Cortex of kidney (tissue), 1 donor: ENCODE measurements around the gene TTYH3.
"Not testable (repeated sequence)": the region's sequence is repeated elsewhere in the genome, so short reads cannot be mapped to it uniquely, and the experiment has no call there.

Experiments used
- DNase-seq: peaks from one replicate; lab custom pipeline; 2025; lab: John Stamatoyannopoulos, UW

The TTYH3 gene

DNA sequence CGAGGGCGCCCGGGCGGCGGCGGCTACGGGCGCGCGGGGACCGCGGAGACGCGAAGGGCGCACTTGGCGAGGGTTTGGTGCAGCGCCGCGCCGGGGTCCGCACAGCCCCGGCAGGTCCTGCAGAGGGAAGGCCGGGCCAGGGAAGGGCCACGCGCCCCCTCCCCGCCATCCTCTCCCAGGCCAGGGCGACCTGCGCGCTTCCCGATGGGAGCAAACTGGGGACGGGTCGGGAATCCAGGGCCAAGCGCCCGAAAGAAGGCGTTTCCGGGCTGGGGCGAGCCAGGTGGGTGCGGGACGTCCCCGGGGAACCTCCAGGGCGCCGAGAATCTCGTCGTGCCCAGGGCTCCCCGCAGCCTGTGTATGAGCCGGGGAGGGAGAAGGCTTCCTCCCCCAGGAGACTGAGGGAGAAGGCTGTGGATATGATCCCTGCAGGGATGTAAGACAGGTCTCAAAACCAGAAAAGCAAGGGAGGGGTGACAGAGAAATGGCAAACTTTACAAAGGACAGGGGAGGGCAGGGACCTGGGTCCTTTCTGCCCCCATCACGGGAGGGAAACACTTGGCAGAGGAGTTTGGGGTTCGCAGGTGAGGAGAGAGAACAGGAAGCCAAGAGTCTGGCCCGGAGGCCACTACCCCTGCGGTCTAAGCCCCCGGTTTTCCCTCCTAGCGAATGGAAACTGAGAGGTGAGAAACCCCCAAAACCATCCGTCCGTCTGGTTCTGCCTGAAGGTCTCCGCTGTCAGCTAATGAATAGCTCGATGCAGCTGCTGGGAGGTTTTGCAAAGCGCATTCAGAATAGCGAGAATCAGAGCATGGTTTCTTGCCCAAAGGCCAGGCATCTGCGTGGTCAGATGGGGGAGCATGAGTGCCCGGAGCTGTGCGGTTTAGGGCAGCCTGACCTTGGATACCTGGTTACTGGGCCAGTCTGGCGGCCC lies 56.9 kb downstream of the TTYH3 start:
- DNase-seq: no peak

DNA sequence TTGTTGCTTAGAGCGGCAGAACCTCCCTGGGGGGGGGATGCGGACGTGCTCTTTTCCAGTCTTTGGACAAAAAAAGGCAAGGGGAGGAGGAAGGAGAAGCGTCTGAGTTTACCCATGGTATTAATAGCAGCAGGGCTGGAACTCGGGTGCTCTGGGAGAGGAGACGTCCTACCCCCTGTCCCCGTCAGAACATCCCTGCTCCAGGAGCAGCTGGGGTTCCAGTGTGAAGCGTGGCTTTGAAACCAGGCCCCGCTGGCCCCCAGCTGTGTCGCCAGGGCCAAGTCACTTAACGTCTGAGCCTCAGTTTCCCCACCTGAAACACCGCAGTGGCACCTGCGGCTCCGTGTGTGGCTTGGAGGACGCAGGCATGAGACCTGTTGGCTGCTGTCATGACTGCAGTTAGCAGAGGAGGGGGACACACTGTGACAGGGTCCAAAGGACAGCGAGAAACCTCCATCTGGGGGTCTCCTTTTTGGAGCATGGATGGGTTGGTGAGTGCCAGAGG lies 57.6 kb downstream of the TTYH3 start:
- no peak for DNase-seq

DNA sequence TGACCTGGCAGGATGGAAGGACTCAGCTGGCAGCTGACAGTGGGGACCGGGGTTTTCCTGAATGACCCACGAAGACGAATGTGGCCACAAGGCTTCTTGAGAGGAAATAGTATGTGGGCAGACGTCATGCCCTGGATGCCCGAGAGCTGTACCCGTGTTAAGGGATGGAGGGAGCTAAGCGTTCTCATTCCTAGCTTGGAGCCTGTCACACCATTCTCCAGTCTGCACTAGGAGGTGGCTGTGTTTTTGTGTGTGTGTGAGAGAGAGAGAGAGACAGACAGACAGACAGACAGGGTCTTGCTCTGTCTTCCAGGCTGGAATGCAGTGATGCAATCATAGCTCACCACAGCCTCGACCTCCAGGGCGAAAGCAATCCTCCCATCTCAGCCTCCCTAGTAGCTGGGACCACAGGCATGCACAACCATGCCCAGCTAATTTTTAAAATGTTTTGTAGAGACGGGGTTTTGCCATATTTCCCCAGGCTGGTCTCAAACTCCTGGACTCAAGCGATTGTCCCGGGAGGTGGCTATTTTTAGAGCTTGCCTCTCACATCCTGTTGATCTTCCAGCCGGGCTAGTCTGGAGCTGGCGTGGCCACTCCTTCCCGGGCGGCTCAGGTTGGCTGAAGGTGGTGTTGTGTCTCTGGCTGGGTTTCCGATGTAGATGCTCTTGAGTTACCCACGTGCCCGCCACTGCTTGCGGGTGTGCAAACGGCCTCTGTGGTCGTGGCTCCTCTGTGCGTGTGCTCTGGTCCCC lies 58.3 kb downstream of the TTYH3 start:
- no peak for DNase-seq

DNA sequence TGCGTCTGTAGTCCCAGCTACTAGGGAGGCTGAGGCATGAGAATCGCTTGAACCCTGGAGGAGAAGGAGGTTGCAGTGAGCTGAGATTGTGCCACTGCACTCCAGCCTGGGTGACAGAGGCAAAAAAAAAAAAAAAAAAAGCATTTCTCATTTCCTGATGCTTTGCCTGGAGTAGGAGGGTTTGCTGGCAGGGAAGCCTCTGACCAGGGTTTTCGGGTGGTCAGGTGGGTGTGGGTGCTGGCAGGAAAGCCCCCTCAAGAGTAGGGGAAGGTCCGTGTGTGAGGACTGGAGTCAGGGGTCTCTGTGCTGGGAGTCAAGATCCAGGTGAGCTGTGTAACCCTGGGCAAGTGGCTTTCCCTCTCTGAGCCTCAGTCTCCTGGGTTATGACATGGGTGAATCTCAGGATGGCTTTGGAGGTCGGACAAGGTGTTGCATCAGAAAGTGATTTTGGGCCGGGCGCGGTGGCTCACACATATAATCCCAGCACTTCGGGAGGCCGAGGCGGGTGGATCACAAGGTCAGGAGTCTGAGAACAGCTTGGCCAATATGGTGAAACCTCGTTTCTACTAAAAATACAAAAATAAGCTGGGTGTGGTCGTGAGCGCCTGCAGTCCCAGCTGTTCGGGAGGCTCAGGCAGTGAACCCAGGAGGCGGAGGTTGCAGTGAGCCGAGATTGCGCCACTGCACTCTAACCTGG lies 59.4 kb downstream of the TTYH3 start:
- DNase-seq: no peak

DNA sequence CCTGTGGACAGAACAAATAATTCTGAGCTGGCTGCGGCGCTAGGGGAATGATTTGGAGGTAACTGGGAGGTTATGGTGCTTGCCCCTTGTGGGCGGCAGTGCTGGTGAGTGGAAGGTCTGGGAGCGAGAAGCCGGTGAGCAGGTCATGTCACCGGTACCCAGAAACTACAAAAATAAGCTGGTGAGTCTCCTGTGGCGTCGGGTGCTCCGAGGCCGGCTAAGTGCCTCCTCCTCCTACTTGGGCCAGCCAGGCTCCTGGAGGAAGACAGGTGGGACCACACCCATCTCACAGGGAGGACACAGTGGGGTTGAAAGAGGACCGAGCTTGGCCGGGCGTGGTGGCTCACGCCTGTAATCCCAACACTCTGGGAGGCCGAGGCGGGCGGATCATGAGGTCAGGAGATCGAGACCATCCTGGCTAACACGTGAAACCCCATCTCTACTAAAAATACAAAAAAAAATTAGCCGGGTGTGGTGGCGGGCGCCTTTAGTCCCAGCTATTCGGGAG lies 60.2 kb downstream of the TTYH3 start:
- not testable (repeated sequence) for DNase-seq

DNA sequence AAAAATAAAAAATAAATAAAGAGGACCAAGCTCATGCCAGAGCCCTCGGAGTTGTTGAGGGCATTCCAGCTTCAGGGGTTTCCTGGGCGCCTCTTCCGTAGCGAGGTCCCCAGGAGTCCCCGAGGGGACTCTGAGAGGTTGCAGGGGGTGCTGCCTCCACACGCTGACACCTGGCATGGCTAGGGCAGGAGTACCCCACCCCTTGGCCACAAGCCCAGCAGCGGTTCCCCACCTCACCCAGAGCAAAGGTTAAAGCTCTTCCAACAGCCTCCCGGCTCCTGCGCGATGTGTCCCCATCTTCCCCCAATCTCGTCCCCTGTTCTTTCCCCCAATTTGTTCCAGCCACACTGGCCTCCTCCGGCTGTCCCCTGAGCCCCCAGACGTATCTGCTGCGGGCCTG lies 60.8 kb downstream of the TTYH3 start:
- DNase-seq: no peak

DNA sequence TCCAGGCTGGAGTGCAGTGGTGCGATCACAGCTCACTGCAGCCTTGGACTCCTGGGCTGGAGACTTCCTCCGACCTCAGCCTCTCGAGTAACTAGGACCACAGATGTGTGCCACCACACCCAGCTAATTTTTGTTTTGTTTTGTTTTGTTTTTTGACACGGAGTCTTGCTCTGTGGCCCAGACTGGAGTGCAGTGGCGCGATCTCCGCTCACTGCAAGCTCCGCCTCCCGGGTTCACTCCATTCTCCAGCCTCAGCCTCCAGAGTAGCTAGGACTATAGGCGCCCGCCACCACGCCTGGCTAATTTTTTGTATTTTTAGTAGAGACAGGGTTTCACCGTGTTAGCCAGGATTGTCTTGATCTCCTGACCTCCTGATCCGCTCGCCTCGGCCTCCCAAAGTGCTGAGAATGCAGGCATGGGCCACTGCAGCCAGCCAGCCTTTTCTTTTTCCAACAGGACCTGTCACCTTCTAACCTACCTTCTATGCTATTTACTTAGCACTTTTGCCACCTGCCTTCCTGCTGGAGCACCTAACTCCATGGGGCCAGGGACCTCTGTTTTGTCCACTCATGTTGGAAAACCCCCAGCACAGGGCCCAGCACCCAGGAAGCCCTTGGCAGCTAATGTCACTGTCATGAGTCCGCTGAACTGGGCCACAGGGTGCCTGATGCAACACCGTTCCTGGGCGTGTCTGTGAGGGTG lies 61.8 kb downstream of the TTYH3 start:
- DNase-seq: not testable (repeated sequence)

DNA sequence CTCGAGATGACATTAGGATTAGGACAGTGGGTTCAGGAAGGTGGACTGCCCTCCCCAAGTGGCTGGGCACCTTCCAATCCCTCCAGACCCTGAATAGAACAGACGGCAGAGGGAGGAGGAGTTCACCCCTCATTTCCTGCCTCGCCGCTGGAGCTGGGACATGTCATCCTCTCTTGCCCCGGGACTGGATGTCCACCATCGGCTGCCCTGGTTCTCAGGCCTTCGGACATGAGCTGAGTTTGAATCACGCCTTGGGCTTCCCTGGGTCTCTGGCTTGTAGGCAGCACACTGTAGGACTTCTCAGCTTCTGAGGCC lies 62.3 kb downstream of the TTYH3 start:
- DNase-seq: not testable (repeated sequence)

DNA sequence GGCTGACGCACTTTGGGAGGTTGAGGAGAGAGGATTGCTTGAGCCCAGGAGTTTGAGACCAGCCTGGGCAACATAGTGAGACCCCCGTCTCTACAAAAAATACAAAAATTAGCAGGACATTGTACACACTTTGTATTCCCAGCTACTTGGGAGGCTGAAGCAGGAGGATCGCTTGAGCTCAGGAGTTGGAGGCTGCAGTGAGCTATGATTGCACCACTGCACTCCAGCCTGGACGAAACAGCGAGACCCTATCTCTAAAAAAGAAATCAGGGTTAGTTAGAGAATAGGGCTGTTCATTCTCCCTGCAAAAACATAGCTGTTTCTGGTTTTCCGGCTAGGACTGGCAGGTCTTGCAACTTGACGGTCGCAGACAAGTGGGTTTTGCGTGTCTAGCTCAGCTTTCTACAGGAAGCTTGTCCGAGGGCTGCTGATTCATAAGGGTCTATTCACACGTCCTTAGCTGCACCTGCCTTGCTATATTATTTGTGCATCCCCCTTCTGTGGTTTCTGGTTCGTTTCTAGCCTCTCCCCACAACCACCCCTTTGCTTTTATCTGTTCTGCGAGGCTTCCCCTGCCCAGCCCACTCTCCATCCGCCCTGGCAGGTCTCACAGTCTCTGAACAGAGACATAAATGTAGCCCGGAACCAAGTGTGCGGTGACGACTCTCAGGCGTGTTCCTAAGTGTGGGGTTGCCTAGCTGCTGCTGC lies 66.9 kb downstream of the TTYH3 start:
- DNase-seq: no peak

DNA sequence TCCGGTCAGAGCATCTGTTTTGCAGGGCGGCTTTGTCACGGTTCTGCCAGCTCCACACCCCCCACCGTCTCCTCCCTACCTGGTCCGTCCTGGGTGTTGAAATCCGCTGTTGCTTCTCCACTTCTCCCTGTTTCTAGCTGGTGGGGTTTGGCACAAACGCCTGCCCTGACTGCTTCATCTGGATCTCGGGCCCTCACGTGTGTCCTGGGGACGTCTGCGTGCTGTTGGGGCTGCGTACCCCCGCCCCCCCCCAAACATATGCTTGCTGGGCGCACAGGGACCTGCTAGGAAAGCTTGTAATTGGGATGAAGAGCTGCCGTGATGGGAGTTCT lies 67.5 kb downstream of the TTYH3 start:
- no peak for DNase-seq

DNA sequence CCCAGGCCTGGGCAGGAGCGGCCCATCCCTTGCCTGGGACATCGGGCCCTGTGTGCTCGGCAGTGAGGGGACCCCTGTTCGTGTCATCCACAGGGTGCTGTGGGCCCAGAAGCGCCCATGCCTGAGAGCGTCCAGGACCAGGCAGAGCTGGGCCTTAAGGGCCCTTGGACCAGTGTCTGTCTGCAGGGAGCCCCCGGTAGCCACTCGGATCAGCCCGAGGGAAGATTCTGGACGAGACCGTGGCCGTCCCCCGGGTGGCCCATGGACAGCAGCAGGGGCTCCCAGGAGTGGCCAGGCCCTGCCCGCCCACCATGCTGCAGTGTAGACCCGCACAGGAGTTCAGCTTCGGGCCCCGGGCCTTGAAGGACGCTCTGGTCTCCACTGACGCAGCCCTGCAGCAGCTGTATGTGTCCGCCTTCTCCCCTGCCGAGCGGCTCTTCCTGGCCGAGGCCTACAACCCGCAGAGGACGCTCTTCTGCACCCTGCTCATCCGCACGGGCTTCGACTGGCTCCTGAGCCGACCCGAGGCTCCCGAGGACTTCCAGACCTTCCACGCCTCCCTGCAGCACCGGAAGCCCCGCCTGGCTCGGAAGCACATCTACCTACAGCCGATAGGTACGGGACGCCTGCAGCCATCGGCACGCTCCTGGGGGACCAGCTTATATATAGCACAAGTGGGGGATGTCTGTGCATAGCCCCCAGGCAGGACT lies 68.5 kb downstream of the TTYH3 start:
- no peak for DNase-seq

DNA sequence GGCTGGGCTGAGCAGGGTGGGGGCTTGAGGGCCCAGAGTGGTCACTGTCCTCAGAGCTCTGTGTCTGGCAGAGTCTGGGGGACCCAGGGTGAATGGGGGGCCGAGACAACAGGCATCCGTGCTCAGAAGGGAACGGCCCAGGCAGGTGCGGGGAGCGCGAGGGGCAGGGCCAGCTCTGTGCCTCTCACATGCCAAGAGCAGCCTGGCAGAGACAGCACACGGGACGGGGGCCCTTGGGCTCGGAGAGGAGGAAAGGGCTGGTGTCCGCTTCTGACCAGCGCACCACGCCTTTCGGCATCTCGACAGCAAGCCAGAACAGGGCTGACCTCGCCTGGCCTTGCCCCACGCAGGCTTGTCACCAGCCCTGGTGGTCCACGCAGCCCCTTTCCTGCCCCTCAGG lies 69.6 kb downstream of the TTYH3 start:
- DNase-seq: no peak

DNA sequence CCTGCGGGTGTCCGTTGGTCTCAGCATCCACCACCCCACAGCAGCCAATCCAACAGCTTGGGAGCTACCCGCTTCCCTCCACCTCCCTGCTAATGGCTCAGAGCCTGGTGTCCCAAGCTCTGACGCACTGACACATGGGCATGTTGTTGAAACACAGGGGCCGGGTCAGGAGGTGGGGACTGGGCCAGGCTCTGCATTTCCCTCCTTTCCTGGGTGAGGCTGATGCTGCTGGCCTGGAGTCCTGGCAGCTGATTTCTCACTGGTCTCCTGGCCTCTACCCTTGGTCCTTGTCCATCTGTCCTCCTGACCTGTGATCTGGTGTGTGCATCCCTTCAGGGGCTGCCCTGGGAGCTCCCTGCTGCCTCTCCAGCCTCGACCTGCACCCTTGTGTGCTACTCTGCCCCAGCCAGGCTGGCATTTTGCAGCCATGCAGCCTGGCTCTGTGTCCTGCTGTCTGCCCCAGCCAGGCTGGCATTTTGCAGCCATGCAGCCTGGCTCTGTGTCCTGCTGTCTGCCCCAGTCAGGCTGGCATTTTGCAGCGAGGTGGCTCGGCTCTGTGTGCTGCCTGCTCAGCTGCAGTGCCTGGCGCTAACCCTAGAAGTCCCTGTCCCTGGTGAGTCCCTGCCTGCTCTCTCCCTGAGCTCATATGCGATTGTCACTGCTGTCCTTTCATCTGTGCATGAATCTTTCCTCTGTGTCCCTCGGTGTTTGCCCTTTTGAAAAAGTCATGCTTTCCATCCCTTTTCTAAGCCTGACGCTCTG lies 70.2 kb downstream of the TTYH3 start:
- no peak for DNase-seq

DNA sequence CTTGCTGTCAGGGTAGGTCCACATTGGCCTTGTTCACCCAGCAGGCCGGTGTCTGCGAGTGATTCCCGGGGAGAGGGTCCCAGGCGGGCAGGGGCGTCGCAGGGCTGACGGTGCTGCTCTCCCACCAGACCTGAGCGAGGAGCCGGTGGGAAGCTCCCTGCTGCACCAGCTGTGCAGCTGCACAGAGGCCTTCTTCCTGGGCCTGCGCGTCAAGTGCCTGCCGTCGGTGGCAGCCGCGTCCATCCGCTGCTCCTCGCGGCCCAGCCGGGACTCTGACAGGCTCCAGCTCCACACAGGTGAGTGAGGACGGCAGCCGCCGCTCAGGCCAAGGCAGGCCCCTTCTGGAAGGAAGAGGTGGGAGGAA lies 70.8 kb downstream of the TTYH3 start:
- DNase-seq: no peak

DNA sequence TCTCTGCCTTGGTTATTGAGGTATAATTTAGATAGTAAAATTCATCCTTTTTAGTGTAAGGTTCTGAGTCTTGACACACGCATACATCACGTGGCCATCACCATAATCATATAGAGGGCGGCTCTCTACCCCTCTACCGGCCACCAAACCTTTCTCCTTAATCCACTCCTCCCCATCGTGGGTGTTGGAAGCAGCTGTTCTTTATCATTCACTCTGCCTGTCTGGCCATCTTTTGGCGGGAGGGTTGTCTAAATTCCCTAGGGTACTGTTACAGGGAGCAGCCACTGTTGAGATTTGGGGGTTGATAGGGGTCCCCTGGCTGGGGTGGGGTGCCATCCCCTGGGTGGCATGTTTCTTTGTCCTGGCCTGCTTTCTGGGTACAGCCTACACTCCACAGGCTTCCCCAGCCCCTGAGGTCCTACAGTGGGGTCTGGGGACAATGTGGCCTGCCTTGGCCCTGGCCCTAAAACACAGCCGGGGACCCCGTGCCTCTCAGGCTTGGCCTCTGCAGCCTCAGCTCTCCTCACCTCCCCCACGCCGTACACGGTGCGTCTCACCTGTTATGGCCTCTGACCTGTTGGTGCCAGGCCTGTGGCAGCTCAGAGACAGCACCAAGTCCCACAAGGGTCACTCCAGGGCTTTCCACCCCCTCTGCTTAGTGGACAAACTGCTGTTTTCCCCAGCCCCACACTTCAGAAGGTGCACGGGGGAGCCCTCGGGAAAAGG lies 73.7 kb downstream of the TTYH3 start:
- no peak for DNase-seq

DNA sequence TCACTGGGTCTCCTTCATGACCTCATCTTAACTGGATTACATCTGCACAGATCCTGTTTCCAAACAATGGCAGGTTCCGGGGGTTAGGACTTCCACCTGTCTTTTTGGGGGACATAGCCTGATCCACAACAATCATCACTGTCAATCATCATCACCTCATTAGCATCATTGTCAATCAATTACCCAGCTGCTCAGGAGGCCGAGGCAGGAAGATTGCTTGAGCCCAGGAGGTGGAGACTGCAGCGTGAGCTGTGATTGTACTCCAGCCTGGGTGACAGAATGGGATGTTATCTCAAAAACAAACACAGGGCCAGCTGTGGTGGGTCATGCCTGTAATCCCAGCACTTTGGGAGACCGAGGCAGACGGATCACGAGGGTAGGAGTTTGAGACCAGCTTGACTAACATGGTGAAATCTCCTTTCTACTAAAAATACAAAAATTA lies 74.9 kb downstream of the TTYH3 start:
- no peak for DNase-seq

DNA sequence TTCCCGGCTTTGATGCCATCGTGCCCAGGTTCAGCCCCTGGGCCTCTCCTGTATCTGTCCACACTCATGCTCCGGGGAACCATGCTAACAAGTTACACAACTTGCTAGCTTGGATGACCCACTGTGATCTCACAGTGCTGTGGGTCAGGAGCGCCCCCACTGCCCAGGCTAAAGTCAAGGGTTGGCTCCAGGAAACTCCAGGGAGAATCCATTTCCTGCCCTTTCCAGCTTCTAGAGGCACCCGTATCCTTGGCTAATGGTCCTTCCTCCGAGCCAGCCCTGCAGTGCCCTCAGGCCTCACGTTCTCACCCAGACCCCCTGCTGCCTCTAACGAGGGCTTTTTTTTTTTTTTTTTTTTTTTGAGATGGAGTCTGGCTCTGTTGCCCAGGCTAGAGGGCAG lies 75.7 kb downstream of the TTYH3 start:
- DNase-seq: no peak

DNA sequence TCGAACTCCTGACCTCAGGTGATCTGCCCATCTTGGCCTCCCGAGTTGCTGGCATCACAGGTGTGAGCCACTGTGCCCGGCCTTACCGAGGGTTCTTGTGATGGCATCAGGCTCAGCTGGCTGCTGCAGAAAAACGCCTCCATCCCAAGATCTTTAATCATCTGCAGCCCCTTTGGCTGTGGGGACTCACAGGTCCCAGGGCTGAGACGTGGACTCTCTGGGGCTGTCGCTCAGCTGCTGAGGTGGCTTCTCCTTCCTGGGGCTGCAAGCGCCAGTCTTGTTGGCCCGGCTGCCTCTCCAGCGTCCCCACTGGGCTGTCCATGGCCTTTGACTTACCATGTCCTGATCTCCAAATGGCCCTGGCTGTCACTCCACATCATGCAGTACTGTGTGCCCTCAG lies 76.3 kb downstream of the TTYH3 start:
- no peak for DNase-seq
